ENCODE measurements around the gene MAP4K2. TPM values are rescaled to one million over a fixed set of nuclear protein-coding genes. Genes with fewer than 3 reads are reported as not detected.

MAP4K2 gene
- total RNA-seq, 1 experiment from 2014 or later, result 16.8 TPM

GRCh38 chr11:64759131-64759721 lies 43.8 kb downstream of the MAP4K2 start:
- no TSS peak for BruUV-seq (replicated peaks)

GRCh38 chr11:64758330-64759079 lies 44.5 kb downstream of the MAP4K2 start:
- H3K9me3 ChIP-seq, result no peaks in the 10 kb centered on the region
- Mint-ChIP-seq H3K36me3 (ENCODE audit: insufficient read depth, unreplicated experiment) (peaks cover 54% of the 10 kb centered on the region), H3K27ac (ENCODE audit: unreplicated experiment) (peak overlapping the region; percentile 55), H3K4me3 (ENCODE audit: unreplicated experiment) (no peak overlapping the region), H3K9me3 (ENCODE audit: unreplicated experiment) (no peaks in the 10 kb centered on the region), H3K27me3 (ENCODE audit: insufficient read depth, unreplicated experiment) (no peaks in the 10 kb centered on the region), H3K4me1 (ENCODE audit: low read depth, unreplicated experiment) (no peaks in the 10 kb centered on the region)
- no peak overlapping the region for H3K4me3 ChIP-seq (ENCODE audit: low read depth, low read length)
- CTCF ChIA-PET, result interaction anchor here (0.6 kb wide), 1 partner anchor 975 kb away, joined by 4 read pairs; no protein-coding TSS in a partner anchor
- no peaks in the 10 kb centered on the region for H3K27me3 ChIP-seq (replicated peaks; ENCODE audit: control insufficient read depth, insufficient read depth, low read length)
- TF ChIP-seq, protein P1, sequence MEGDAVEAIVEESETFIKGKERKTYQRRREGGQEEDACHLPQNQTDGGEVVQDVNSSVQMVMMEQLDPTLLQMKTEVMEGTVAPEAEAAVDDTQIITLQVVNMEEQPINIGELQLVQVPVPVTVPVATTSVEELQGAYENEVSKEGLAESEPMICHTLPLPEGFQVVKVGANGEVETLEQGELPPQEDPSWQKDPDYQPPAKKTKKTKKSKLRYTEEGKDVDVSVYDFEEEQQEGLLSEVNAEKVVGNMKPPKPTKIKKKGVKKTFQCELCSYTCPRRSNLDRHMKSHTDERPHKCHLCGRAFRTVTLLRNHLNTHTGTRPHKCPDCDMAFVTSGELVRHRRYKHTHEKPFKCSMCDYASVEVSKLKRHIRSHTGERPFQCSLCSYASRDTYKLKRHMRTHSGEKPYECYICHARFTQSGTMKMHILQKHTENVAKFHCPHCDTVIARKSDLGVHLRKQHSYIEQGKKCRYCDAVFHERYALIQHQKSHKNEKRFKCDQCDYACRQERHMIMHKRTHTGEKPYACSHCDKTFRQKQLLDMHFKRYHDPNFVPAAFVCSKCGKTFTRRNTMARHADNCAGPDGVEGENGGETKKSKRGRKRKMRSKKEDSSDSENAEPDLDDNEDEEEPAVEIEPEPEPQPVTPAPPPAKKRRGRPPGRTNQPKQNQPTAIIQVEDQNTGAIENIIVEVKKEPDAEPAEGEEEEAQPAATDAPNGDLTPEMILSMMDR (IDR thresholded peaks at IDR 0.05; ENCODE audit: insufficient read depth in 1 of 2, low read depth in 1 of 2, low read length in 1 of 2, severe bottlenecking in 1 of 2, unreplicated experiment in 1 of 2), result no peak
- no peaks in the 10 kb centered on the region for H3K4me1 ChIP-seq
- no peaks in the 10 kb centered on the region for H3K36me3 ChIP-seq (ENCODE audit: control insufficient read depth, insufficient read depth, low read length)
- intact Hi-C loops (cut with micrococcal nuclease; ENCODE audit: unreplicated experiment), result no loop called here
- POLR2A ChIA-PET, result no interaction called here
- no TSS peak for BruUV-seq (replicated peaks)
- peak in 1 of 2 experiments; percentile 32 for DNase-seq

More at GRCh38 chr11:64759131-64759721, 43.8 kb downstream of the MAP4K2 start:
- ChIA-PET POLR2A (interaction anchor here (2.1 kb wide), 1 partner anchor 19 kb away, joined by 10 read pairs; the partner anchor contains the start of gene SF1), CTCF (interaction anchor here (0.6 kb wide), 1 partner anchor 976 kb away, joined by 4 read pairs; no protein-coding TSS in a partner anchor)
- Histone ChIP-seq H3K36me3 (ENCODE audit: control insufficient read depth, insufficient read depth, low read length) (peaks cover 3% of the 10 kb centered on the region; the same call in 1 of the 2 replicates), H3K9me3 (no peaks in the 10 kb centered on the region), H3K4me1 (no peaks in the 10 kb centered on the region), H3K27me3 (replicated peaks; ENCODE audit: control insufficient read depth, insufficient read depth, low read length) (no peaks in the 10 kb centered on the region), H3K4me3 (ENCODE audit: low read depth, low read length) (no peak overlapping the region)
- DNase-seq, result peak in 1 of 2 experiments; percentile 43
- Mint-ChIP-seq H3K27me3 (ENCODE audit: insufficient read depth, unreplicated experiment) (no peaks in the 10 kb centered on the region), H3K4me1 (ENCODE audit: low read depth, unreplicated experiment) (no peaks in the 10 kb centered on the region), H3K27ac (ENCODE audit: unreplicated experiment) (peak overlapping the region; percentile 55), H3K36me3 (ENCODE audit: insufficient read depth, unreplicated experiment) (peaks cover 61% of the 10 kb centered on the region), H3K4me3 (ENCODE audit: unreplicated experiment) (no peak overlapping the region), H3K9me3 (ENCODE audit: unreplicated experiment) (no peaks in the 10 kb centered on the region)
- intact Hi-C loops (cut with micrococcal nuclease; ENCODE audit: unreplicated experiment), result no loop called here
- TF ChIP-seq, protein P1 (IDR thresholded peaks at IDR 0.05; ENCODE audit: insufficient read depth in 1 of 2, low read depth in 1 of 2, low read length in 1 of 2, severe bottlenecking in 1 of 2, unreplicated experiment in 1 of 2), result no peak

- H3K4me3 Mint-ChIP-seq (ENCODE audit: unreplicated experiment), result no peak overlapping the region
- POLR2A ChIA-PET, result no interaction called here
Observed at GRCh38 chr11:64757549-64758329, 45.3 kb downstream of the MAP4K2 start.

More at GRCh38 chr11:64757549-64758329, 45.3 kb downstream of the MAP4K2 start:
- Mint-ChIP-seq H3K36me3 (ENCODE audit: insufficient read depth, unreplicated experiment) (peaks cover 46% of the 10 kb centered on the region), H3K4me1 (ENCODE audit: low read depth, unreplicated experiment) (no peaks in the 10 kb centered on the region), H3K9me3 (ENCODE audit: unreplicated experiment) (no peaks in the 10 kb centered on the region), H3K27me3 (ENCODE audit: insufficient read depth, unreplicated experiment) (no peaks in the 10 kb centered on the region), H3K27ac (ENCODE audit: unreplicated experiment) (peak overlapping the region; percentile 55)
- H3K4me3 ChIP-seq (ENCODE audit: low read depth, low read length), result no peak overlapping the region
- CTCF ChIA-PET, result no interaction called here
- no peaks in the 10 kb centered on the region for H3K27me3 ChIP-seq (replicated peaks; ENCODE audit: control insufficient read depth, insufficient read depth, low read length)
- BruUV-seq (replicated peaks), result no TSS peak
- peak in 1 of 2 experiments; percentile 34 for DNase-seq
- intact Hi-C loops (cut with micrococcal nuclease; ENCODE audit: unreplicated experiment), result no loop called here
- H3K4me1 ChIP-seq, result no peaks in the 10 kb centered on the region
- TF ChIP-seq, protein P1 (IDR thresholded peaks at IDR 0.05; ENCODE audit: insufficient read depth in 1 of 2, low read depth in 1 of 2, low read length in 1 of 2, severe bottlenecking in 1 of 2, unreplicated experiment in 1 of 2), result no peak
- H3K36me3 ChIP-seq (ENCODE audit: control insufficient read depth, insufficient read depth, low read length), result no peaks in the 10 kb centered on the region
- no peaks in the 10 kb centered on the region for H3K9me3 ChIP-seq
